Spleen (tissue), 7 donors: ENCODE measurements around the gene MAN2A2.

Experiments
- CTCF ChIP-seq, 11 experiments: fragments of 200-600 bp in 7 of 11; fragments of 450-650 bp in 4 of 11; sonication (generic) in 4 of 11; IDR thresholded peaks in 8 of 11; conservative IDR thresholded peaks in 3 of 11; 1 replicate in 7 of 11; 2 replicates in 4 of 11; pipeline versions ENCODE4 v1.4.0 to v1.8.0; 2016 to 2021; ENCODE audit warnings: antibody characterized with exemption in 11 of 11, inconsistent platforms in 4 of 11, mild to moderate bottlenecking in 1 of 11
- POLR2AphosphoS5 ChIP-seq, 3 donors: sonication (generic); formaldehyde crosslinking; IDR thresholded peaks; one replicate each; pipeline ENCODE4 v1.5.1; 2017; ENCODE audit warnings: antibody characterized with exemption in 3 of 3
- donor health status: DM: no; HTN: no; CAD: no; lungs with moderate emphysema.
- donor health status: DM: no; HTN: no; CAD: no.
- donor health status: DM: no; HTN: no; CAD: no.

- no peak for TF ChIP-seq CTCF (IDR thresholded peaks at IDR 0.05 in 8 of 11, conservative IDR thresholded peaks at IDR 0.05 in 3 of 11)
- peak in 2 of 3 donors; percentile 46 to 67 for TF ChIP-seq POLR2AphosphoS5 (IDR thresholded peaks at IDR 0.05)
Measured at GRCh38 chr15:90871139-90871715, 31.9 kb upstream of the MAN2A2 start.
